DND-41 (cell line): ENCODE results near the gene FAAP24.
"Not testable (repeated sequence)": the region's sequence is repeated elsewhere in the genome, so short reads cannot be mapped to it uniquely, and the experiment has no call there.

Source experiments
- CTCF ChIP-seq: IDR thresholded peaks from 2 replicates; pipeline ENCODE4 v1.5.1; 2012; ENCODE audit warnings: borderline replicate concordance, low read length, moderate library complexity, mild to moderate bottlenecking; ENCODE audit not compliant: poor library complexity, severe bottlenecking; ENCODE audit errors: extremely low read depth
- EZH2 ChIP-seq: IDR thresholded peaks from 3 replicates; pipeline ENCODE4 v1.6.1; 2012; ENCODE audit warnings: borderline replicate concordance, low read depth, mild to moderate bottlenecking, moderate library complexity, low read length, inconsistent platforms; ENCODE audit not compliant: severe bottlenecking

GRCh38 chr19:32997061-32997464, 25.0 kb downstream of the FAAP24 start:
- TF ChIP-seq CTCF, EZH2: not testable (repeated sequence)
